ENCODE measurements around the gene NPFFR1. TPM values are rescaled to one million over a fixed set of nuclear protein-coding genes. Genes with fewer than 3 reads are reported as not detected.
"Not testable (repeated sequence)": the region's sequence is repeated elsewhere in the genome, so short reads cannot be mapped to it uniquely, and the experiment has no call there.

The NPFFR1 gene
- total RNA-seq, 1 donor from 2014 or later: 1.2 TPM

DNA sequence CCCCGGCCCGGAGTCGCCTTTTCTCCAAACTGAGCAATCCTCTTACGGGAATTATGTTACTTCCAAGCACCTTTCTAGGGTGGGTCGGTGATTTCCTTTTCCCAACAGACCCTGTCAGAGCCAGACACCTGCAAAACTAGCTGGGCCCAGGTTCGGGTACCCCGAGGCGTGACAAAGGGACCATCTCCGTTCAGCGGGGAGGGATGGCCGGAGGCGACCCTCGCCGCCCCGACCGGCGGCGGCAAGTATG is 51.0 kb downstream of the NPFFR1 start:
- DNase-seq (ENCODE audit: low spot score in 2 of 2): no peak
- FAIRE-seq: no peak

DNA sequence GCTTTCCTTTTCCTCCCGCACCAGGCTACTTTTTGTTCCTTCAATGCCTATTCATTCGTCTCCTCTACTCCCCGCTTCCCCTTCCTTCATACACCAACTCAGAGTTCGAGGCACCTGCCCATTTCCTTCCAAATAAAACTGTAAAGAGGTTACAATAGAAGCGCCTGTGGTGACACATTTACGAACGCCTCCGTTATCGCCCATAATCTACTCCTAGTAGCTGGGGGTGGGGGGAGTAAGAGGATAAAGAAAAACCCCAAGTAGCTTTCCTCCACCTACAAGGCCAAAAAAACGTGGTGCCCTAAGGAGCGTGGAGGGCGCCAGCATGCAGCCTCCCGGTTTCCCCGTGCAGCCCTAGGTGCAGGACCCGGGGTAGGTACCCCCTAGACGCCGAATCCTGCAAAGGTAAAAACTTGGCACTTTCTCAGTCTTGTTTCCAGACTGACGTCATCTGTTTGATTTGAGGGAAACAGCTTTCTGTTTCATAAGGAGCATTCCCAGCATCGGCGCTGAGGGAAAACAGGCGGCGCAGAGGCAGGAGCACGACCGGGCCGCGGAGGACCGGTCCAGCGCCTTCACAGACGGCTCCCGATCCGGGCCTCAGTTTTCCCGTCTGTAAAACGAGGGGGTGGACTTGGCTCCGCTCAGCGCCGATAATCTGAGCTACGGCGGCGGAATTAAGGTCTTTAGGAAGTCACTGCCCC is 51.5 kb downstream of the NPFFR1 start:
- DNase-seq (ENCODE audit: low spot score in 2 of 2) (no peak), FAIRE-seq (no peak)

DNA sequence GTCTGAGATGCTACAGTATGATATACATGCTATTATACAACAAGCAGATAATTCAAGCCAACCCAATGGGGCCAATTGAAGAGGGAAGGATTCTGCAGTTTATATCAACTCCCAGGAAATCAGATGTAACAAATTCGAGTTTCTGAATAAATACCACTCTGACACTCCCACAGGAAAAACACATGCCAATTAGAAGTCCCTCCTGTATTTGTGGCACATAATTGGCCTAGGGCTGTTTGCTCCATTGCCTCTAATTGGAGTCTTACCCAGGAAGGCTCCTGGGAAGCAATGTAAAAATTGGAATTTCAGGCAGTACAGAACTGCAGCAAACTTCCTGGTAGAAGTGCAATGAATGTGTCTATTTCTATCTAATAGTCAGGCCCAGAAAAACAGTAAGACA is 55.3 kb downstream of the NPFFR1 start:
- FAIRE-seq (no peak), DNase-seq (ENCODE audit: low spot score in 2 of 2) (no peak)

DNA sequence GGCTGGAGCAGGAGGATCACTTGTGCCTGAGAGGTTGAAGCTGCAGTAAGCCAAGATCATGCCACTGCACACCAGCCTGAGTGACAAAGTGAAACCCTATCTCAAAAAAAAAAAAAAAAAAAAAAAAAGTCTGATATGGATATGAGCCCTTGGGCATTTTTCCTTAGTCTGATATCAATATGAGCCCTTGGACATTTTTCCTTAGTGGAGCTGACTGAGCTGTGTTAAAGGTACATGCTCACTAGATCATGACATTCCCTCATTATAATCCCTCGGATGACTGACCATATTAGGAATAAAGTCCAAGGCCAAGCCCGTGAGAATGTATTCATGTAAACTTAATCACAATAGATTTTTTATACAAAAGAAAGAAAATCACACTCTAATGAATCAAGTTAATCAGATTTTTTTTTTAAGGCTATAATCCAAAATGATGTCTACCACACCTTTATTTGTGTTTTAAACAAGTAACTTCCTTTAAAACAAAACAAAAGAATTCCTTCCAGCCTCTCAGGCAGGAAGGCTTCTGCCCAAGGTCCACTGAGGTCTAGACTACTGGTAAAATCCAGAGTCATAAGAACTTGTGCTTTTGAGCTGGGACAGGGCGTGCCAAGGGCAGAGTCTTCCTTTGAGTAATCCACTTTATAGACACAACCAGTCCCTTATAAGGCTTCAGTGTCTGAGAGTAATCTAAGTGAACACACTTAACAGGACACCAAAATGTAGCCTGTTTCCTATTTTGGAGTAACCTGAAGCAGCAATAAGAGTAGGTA is 56.1 kb downstream of the NPFFR1 start:
- DNase-seq (ENCODE audit: low spot score in 2 of 2) (no peak), FAIRE-seq (no peak)

DNA sequence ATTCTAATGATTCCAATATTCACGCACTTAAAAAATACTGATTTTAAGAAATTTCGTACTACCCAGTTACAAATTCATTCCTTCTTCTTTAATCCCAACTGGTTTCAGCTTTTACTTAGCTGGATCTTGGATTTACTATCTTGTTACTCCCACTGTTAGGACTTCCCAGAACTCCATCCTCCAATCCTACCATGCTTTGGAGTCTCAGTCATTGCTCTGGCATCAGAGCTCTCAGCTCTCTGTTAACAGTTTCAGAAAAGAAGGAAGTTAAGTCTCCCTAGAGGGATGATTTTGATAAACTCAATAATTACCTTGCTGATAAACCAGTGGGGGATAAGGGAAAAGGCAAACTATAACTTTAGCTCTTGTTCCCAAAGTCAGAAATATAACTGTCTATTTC is 60.1 kb downstream of the NPFFR1 start:
- FAIRE-seq (no peak), DNase-seq (ENCODE audit: low spot score in 2 of 2) (no peak)

DNA sequence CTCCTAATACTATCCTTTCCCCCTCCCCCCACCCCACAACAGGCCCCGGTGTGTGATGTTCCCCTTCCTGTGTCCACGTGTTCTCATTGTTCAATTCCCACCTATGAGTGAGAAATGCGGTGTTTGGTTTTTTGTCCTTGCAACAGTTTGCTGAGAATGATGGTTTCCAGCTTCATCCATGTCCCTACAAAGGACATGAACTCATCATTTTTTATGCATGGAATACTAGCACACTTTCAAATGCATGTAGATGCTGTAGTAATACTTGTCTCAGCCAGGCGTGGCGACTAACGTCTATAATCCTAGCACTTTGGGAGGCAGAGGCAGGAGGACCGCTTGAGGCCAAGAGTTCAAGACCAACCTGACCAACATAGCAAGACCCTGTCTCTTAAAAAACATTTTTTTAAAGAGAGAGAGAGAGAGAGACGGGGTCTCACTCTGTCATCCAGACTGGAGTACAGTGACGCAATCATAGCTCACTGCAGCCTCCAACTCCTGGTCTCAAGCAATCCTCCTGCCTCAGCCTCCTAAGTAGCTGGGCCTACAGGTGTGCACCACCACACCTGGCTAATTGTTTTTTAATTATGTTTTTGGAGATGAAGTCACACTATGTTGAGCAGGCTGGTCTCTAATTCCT is 60.9 kb downstream of the NPFFR1 start:
- not testable (repeated sequence) for DNase-seq (ENCODE audit: low spot score in 2 of 2); FAIRE-seq

DNA sequence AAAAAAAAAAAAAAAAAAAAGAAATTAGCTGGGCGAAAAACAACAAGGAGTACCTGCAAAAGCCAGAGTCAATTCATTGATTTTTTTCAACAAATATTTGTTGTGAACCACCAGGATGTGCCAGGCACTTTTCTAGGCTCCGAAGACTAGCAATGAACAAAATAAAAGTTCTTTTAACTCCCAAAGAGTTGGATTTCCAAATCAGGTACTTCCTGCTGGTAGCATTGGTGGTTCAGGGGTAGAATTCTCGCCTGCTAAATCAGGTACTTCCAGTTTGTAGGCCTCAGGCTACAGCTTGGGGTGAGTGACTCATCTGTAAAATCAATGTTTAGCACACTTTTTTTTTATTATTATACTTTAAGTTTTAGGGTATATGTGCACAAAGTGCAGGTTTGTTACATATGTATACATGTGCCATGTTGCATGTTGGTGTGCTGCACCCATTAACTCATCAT is 61.4 kb downstream of the NPFFR1 start:
- DNase-seq (ENCODE audit: low spot score in 2 of 2): no peak
- no peak for FAIRE-seq

DNA sequence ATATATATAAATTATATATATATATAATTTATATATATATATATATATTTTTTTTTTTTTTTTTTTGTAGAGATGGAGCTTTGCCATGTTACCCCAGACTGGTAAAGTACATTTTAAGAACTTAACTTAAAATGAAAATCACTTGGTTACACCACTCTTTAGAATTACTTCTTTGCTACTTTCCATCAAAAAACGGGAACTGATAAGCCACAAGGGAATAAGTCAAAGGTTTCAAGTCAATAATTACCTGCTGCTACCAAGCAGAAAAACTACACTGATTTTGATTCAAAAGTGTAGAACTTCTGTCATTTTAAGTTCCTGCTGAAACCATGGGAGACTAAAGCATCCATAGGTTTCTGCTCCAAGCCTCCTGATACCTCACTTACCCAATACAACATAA is 62.8 kb downstream of the NPFFR1 start:
- DNase-seq (ENCODE audit: low spot score in 2 of 2) (no peak), FAIRE-seq (no peak)

DNA sequence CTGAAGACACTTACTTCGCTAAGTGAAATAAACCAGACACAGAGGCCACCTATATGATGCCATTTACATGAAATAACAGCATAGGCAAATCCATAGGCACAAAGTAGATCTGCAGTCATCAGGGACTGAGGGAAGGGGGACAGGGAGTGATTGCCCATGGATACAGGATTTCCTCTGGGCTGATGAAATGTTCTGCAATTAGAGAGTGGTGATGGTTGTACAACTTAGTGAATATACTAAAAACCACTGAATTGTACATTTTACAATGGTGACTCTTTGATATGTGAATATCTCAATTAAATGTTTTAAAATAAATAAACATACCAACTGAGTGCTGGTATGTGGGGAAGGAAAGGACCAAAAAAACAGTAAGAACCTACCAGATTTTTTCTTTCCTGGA is 70.9 kb downstream of the NPFFR1 start:
- FAIRE-seq: no peak
- DNase-seq (ENCODE audit: low spot score in 2 of 2): no peak

DNA sequence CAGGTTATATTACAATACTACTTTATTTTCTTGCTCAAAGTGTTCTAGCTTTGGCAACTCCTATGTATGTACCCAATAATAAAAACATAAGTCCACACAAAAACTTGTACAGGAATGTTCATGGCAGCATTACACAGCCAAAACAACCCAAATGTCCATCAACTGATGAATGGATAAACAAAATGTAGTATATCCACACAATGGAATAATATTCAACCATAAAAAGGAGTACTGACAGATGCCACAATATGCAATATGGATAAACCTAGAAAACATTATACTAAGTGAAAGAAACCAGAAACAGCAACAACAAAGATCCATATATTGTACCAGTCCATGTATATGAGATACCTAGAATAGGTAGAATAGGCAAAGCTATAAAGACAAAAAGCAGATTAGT is 71.5 kb downstream of the NPFFR1 start:
- DNase-seq (ENCODE audit: low spot score in 2 of 2) (no peak), FAIRE-seq (no peak)

DNA sequence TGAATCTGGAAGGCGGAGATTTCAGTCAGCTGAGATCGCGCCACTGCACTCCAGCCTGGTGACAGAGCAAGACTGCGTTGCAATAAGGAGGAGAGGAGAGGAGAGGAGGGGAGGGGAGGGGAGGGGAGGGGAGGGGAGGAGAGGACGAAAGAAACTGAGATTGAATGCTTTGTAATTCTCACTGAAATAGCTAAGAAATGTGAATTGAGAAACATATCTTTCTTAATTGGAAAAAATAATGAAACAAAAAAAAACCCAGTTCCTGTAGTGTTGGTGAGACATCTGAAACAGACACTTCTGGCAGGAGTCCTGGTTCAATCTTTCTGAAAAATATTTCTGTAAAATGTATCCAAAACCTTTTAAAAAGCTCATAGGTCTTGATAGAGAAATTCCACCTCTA is 77.0 kb downstream of the NPFFR1 start:
- FAIRE-seq: no peak

DNA sequence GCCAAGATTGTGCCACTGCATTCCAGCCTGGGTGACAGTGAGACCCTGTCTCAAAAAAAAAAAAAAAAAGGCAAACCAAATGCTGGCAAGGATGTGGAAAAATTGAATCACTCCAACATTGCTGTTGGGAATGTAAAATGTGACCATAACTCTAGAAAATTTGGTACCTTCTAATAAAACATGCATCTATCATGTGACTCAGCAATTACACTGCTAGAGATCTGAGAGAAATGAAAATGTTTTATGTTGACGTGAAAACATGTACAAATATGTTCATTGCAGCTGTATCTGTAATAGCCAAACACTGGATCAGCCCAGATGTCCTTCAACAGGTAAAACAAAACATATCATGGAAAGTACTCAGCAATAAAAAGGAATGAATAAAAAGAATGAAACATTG is 82.7 kb downstream of the NPFFR1 start:
- no peak for FAIRE-seq
- no peak for DNase-seq (ENCODE audit: low spot score in 2 of 2)

More for the DNA sequence above, 77.0 kb downstream of the NPFFR1 start:
- no peak for DNase-seq (ENCODE audit: low spot score in 2 of 2)

DNA sequence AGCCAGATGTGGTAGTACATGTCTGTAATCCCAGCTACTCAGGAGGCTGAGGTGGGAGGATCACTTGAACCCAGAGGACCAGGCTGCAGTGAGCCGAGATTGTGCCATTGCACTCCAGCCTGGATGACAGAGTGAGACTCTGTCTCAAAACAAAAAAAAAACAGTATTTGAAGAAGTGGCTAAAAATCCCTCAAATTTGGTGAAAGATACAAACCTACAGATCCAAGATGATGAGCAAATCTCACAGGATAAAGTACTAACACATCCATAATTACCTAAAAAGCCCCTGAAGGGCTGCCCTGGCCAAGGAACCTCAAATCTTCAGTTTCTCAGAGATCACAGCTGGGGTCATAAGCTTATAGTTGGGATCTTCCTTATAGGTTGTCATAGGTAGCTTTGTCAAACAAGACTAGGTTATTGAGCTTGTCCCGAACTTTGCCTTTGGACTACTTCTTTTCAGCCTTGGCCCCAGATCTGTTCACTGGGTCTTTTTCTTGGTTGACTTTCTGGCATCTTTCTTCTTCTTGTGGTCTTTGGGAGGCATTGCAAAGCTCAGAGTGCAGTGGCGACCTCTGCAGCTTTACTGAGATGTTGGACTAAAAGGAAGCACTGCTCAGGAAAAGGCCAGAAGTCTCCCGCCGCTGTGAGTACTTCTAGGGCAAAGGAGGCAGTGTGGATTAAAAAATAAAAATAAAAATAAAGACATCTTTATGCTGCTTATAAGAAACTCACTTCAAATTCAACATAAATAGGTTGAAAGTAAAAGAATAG is 84.9 kb downstream of the NPFFR1 start:
- FAIRE-seq: no peak
- DNase-seq (ENCODE audit: low spot score in 2 of 2): no peak

Small RNA genes within 50 kb of the gene (small RNA-seq; reads per million reads assigned to genes)
- not detected for gene RPS25P9

Other genes with a start within 250 kb of the NPFFR1 start
- gene MACROH2A2, start 231.2 kb downstream of the NPFFR1 start, total RNA-seq: 48.9 TPM
- 4.9 TPM for gene AIFM2, start 151.2 kb downstream of the NPFFR1 start, total RNA-seq
- gene TYSND1, start 137.3 kb downstream of the NPFFR1 start, total RNA-seq: 5.3 TPM
- 233 TPM for gene SAR1A, start 113.5 kb downstream of the NPFFR1 start, total RNA-seq
- 351 TPM for gene PPA1, start 50.6 kb downstream of the NPFFR1 start, total RNA-seq
- gene LRRC20, start 98.6 kb upstream of the NPFFR1 start, total RNA-seq: 11.0 TPM
- gene EIF4EBP2, start 120.1 kb upstream of the NPFFR1 start, total RNA-seq: 47.3 TPM
- 2.0 TPM for gene NODAL, start 157.7 kb upstream of the NPFFR1 start, total RNA-seq
- gene PALD1, start 194.8 kb upstream of the NPFFR1 start, total RNA-seq: 6.9 TPM

Data from frontal cortex (tissue), 4 donors.